K562 (cell line): ENCODE results near the gene PSMD4. TPM values are rescaled to one million over a fixed set of nuclear protein-coding genes. Genes with fewer than 3 reads are reported as not detected.

Source experiments
- ATAC-seq: fragments of 200-7000 bp; cut with Tn5 transposase; 3 replicates; pipeline ENCODE4 v1.9.1; 2020; ENCODE audit warnings: moderate library complexity
- BruUV-seq: library from RNA; stranded (reverse); fragments of 400-500 nt; replicated peaks from 2 replicates; lab custom pipeline; 2021; lab: Mats Ljungman, UMichigan
- CTCF ChIA-PET: fragments of 300-600 bp; formaldehyde crosslinking; extraction: SDS; loops from one replicate; lab custom pipeline; 2021; ENCODE audit warnings: low intra/inter-chr PET ratio; lab: Yijun Ruan, JAX
- POLR2A ChIA-PET: fragments of 300-600, 350-650 bp; sonication (Branson Sonifier 250); formaldehyde crosslinking; extraction: SDS; loops from one replicate; lab custom pipeline; 2021; ENCODE audit warnings: antibody characterized with exemption, inconsistent platforms; lab: Yijun Ruan, JAX
- DNase-seq, 4 experiments: peaks; one replicate each; pipeline versions ENCODE4 v3.0.0 to v3.0.0-alpha.2; 2011 to 2018; ENCODE audit warnings: low spot score in 3 of 4, mixed read lengths in 3 of 4; ENCODE audit errors: extremely low read depth in 1 of 4
- FAIRE-seq: peaks from 2 replicates; lab custom pipeline; 2011; peaks lifted over from hg19 to GRCh38; lab: Jason Lieb, UNC
- H2AFZ ChIP-seq: 2 replicates; pipeline ENCODE4 v1.6.0; 2011; ENCODE audit warnings: low read depth, low read length, control low read depth, inconsistent platforms
- H3K27ac ChIP-seq: fragments of 200-600 bp; 3 replicates; pipeline ENCODE4 v1.8.0; 2011; ENCODE audit warnings: low read depth, mild to moderate bottlenecking, control low read depth, inconsistent platforms, low read length, moderate library complexity, mixed read lengths; ENCODE audit errors: extremely low read depth
- H3K27me3 ChIP-seq, 2 experiments: fragments of 300-600 bp in 1 of 2; 2 replicates in 1 of 2; 3 replicates in 1 of 2; pipeline versions ENCODE4 v1.6.0 to v1.8.0; 2011; ENCODE audit warnings: inconsistent platforms in 2 of 2, low read length in 2 of 2, mild to moderate bottlenecking in 1 of 2, mixed read lengths in 1 of 2, moderate library complexity in 1 of 2; ENCODE audit not compliant: control insufficient read depth in 2 of 2, insufficient read depth in 2 of 2
- H3K36me3 ChIP-seq: fragments of 300-600 bp; 3 replicates; pipeline ENCODE4 v1.8.0; 2011; ENCODE audit warnings: mild to moderate bottlenecking, low read length, inconsistent platforms; ENCODE audit not compliant: control insufficient read depth, insufficient read depth
- H3K4me1 ChIP-seq, 2 experiments: fragments of 200-600 bp in 1 of 2; replicated peaks in 1 of 2; 2 replicates in 1 of 2; 3 replicates in 1 of 2; pipeline versions ENCODE4 v1.5.1 to v1.8.0; 2011; ENCODE audit warnings: inconsistent platforms in 2 of 2, low read length in 2 of 2, mild to moderate bottlenecking in 1 of 2, mixed read lengths in 1 of 2, moderate library complexity in 1 of 2; ENCODE audit not compliant: control insufficient read depth in 2 of 2, insufficient read depth in 2 of 2
- H3K4me2 ChIP-seq: 2 replicates; pipeline ENCODE4 v1.6.1; 2011; ENCODE audit warnings: low read length, control low read depth, inconsistent platforms, mixed read lengths; ENCODE audit not compliant: insufficient read depth
- H3K4me3 ChIP-seq: fragments of 200-600 bp; sonication (generic), shearing (Covaris generic); 2 replicates; pipeline ENCODE4 v1.5.1; 2016; ENCODE audit warnings: control low read depth, inconsistent platforms
- H3K79me2 ChIP-seq: fragments of 200-600 bp; 3 replicates; pipeline ENCODE4 v1.8.0; 2011; ENCODE audit warnings: low read length, inconsistent platforms; ENCODE audit not compliant: control insufficient read depth, insufficient read depth
- H3K9ac ChIP-seq, 2 experiments: 2 replicates each; pipeline versions ENCODE4 v1.6.0 to v1.6.1; 2011; ENCODE audit warnings: low read depth in 2 of 2, low read length in 2 of 2, control low read depth in 1 of 2, inconsistent platforms in 1 of 2, mild to moderate bottlenecking in 1 of 2, mixed read lengths in 1 of 2; ENCODE audit not compliant: insufficient read depth in 1 of 2
- H3K9me1 ChIP-seq: one replicate; pipeline ENCODE4 v1.6.0; 2011; ENCODE audit warnings: inconsistent platforms, mild to moderate bottlenecking, low read length, moderate library complexity; ENCODE audit not compliant: control insufficient read depth, insufficient read depth
- H3K9me3 ChIP-seq: replicated peaks from 2 replicates; pipeline ENCODE4 v1.5.1; 2011; ENCODE audit warnings: low read depth, low read length, inconsistent platforms; ENCODE audit not compliant: control insufficient read depth, insufficient read depth
- H4K20me1 ChIP-seq: replicated peaks from 2 replicates; pipeline ENCODE4 v1.6.1; 2011; ENCODE audit warnings: low read length, inconsistent platforms, mixed read lengths; ENCODE audit not compliant: control insufficient read depth, insufficient read depth
- ATF3 ChIP-seq, 2 experiments: fragments of 450-650 bp in 1 of 2; sonication (generic) in 1 of 2; formaldehyde crosslinking in 1 of 2; IDR thresholded peaks in 1 of 2; conservative IDR thresholded peaks in 1 of 2; 2 replicates each; pipeline versions ENCODE4 v1.6.1 to v1.8.1; 2016 to 2023; ENCODE audit warnings: mild to moderate bottlenecking in 2 of 2, moderate library complexity in 2 of 2, inconsistent platforms in 1 of 2, missing genetic modification reagents in 1 of 2
- FOSL1 ChIP-seq: fragments of 200-800 bp; sonication (Bioruptor generic); conservative IDR thresholded peaks from 2 replicates; pipeline ENCODE4 v1.6.1; 2016; ENCODE audit warnings: missing genetic modification characterization, missing compliant biosample characterization
- KDM2B ChIP-seq: fragments of 250-450 bp; sonication (Bioruptor Pico); IDR thresholded peaks from 2 replicates; pipeline ENCODE4 v1.8.0; 2021; ENCODE audit warnings: mild to moderate bottlenecking, moderate library complexity
- ZNF263 ChIP-seq: sonication (generic); formaldehyde crosslinking; IDR thresholded peaks from 2 replicates; pipeline ENCODE4 v1.8.0; 2022; ENCODE audit warnings: mild to moderate bottlenecking, missing genetic modification reagents, borderline replicate concordance
- WGBS: fragments of 100-300 bp; shearing (Covaris generic); methylation state at CpG from one replicate; pipeline ENCODE4 v1.1.6; 2016; ENCODE audit warnings: low coverage, mixed read lengths; ENCODE audit not compliant: insufficient coverage; ENCODE audit errors: missing lambda C conversion rate; 5-methylcytosine and 5-hydroxymethylcytosine counted together
- in situ Hi-C: fragments of 300-500 bp; cut with MboI; formaldehyde crosslinking; loops from 4 replicates; pipeline ENCODE4 v1.15.0; 2018; ENCODE audit warnings: inconsistent platforms, mixed read lengths
- intact Hi-C: fragments of 100-400 bp; cut with micrococcal nuclease; formaldehyde crosslinking; loops from 2 replicates; pipeline ENCODE4 v1.14.2; 2022
- polyA plus RNA-seq, 8 experiments: library from polyadenylated mRNA; depleted of rRNA in 4 of 8; stranded (reverse) in 5 of 8; unstranded in 3 of 8; fragments of >200 nt; fragmentation: Nextera tagmentation in 2 of 8; fragmentation: Illumina TruSeq in 1 of 8; extraction: Ambion mirVana in 2 of 8; extraction: Trizol in 1 of 8; gene quantifications; 2 replicates each; pipeline versions ENCODE4 v1.2.1 to v1.2.3, GENCODE V29; 2011 to 2014; ENCODE audit warnings: inconsistent platforms in 1 of 8, missing spikeins in 1 of 8
- total RNA-seq, 7 experiments: library from RNA; depleted of rRNA in 6 of 7; stranded (reverse); fragments of >200 nt in 6 of 7; fragmentation: Illumina TruSeq in 2 of 7; extraction: Trizol in 2 of 7; gene quantifications; 2 replicates each; pipeline versions ENCODE4 v1.2.1 to v1.2.3, GENCODE V29; 2011 to 2021; ENCODE audit warnings: low replicate concordance in 1 of 7

Gene PSMD4
- total and polyA plus RNA-seq, 9 of the 15 experiments (the other 6 are each of a cell fraction or from before 2014, with no cell fraction given), result 194 to 353 (median 295) TPM

- H4K20me1 ChIP-seq, result peaks cover 7% of the 10 kb centered on the region; the same call in 1 of the 2 replicates
- peaks cover 12 to 45% of the 10 kb centered on the region in 2 experiments; a peak in 4 of 5 replicates for H3K4me1 ChIP-seq
- WGBS, result 57% methylated on average over 3 of the region's 3 CpGs
- peaks cover 27% of the 10 kb centered on the region for H3K79me2 ChIP-seq
- H3K4me2 ChIP-seq, result no peak overlapping the region
- intact Hi-C loops, result no loop called here
- H3K9me1 ChIP-seq, result peaks cover 3% of the 10 kb centered on the region
- TF ChIP-seq KDM2B (CRISPR knock-in tag) (no peak), FOSL1 (tag) (peak; percentile 36; the same call in 1 of the 2 replicates), ZNF263 (CRISPR knock-in tag) (peak; percentile 5; the same call in 1 of the 2 replicates), ATF3 (IDR thresholded peaks at IDR 0.05) (peak; percentile 20; the same call in 1 of the 2 replicates), ATF3 (CRISPR knock-in tag; conservative IDR thresholded peaks at IDR 0.05) (no peak)
- TF ChIP-seq, all 486 proteins: peak for 3
- Histone ChIP-seq H3K27ac (peak overlapping the region; percentile 6; the same call in 1 of the 3 replicates), H3K36me3 (peaks cover 84% of the 10 kb centered on the region), H3K9me3 (no peaks in the 10 kb centered on the region), H3K9ac (no peak overlapping the region), H2AFZ (no peak overlapping the region), H3K4me3 (no peak overlapping the region), H3K27me3 (no peaks in the 10 kb centered on the region)
- no TSS peak for BruUV-seq
- ATAC-seq (no peak), DNase-seq (no peak), FAIRE-seq (no peak)
- ChIA-PET CTCF (no interaction called here), POLR2A (interaction anchor here (0.5 to 13.7 kb wide), 8 partner anchors 8 to 434 kb away, joined by 3 to 156 read pairs (median 3); partner anchors contain the start of gene PI4KB)
- in situ Hi-C loops, result no loop called here
These were observed 59.8 kb downstream of the PSMD4 start for GRCh38 chr1:151314137-151314875.
